GM12891 (cell line): ENCODE data around the gene ATAD2B.

Source experiments
- POLR2A ChIP-seq: IDR thresholded peaks from 2 replicates; pipeline ENCODE4 v1.6.1; 2011; ENCODE audit warnings: low read depth, low read length, control low read depth
- POLR2AphosphoS5 ChIP-seq: IDR thresholded peaks from 2 replicates; pipeline ENCODE4 v1.6.1; 2011; ENCODE audit warnings: low read depth, low read length, control low read depth

DNA sequence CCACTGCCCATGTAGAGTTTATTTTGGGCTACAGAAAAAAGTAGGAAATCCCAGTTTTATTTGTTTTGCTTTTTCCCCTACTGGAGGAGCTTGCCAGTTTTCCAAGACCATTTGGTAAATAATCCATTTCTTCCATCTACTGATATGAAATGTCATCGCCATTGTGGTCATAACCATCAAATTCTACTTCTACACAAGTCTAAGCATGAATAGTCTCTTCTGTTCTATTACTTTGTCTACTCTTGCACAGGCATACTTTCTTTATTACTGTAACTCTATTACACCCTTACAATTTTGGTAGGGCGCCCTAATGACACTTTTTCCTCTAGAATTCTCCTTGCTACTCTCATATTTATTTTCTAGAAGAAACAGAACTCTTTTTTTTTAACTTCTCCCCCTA, 120.7 kb downstream of the ATAD2B start:
- TF ChIP-seq POLR2AphosphoS5: no peak
- no peak for TF ChIP-seq POLR2A
